Lung microvascular endothelial cell (primary cell): ENCODE measurements around the gene CLMN. TPM values are rescaled to one million over a fixed set of nuclear protein-coding genes. Genes with fewer than 3 reads are reported as not detected.

ENCODE experiments used
- DNase-seq, 2 donors: peaks; one replicate each; pipeline versions ENCODE4 v3.0.0 to v3.0.0-alpha.2; 2010; ENCODE audit warnings: low read depth in 2 of 2
- total RNA-seq: library from RNA; depleted of rRNA; stranded (reverse); fragments of >200 nt; gene quantifications from 2 replicates; pipeline ENCODE4 v1.2.1, GENCODE V29; 2014

Gene CLMN
- 0.20 and 0.65 TPM in 2 replicates for total RNA-seq

GRCh38 chr14:95319312-95320077 is at the start of gene CLMN:
TSS of gene CLMN (minus strand) at chr14:95319908. CDS start at chr14:95319792, 116 bp downstream.
- DNase-seq, result peak; percentile 30 to 48

GRCh38 chr14:95365401-95365800 is 45.7 kb upstream of the CLMN start:
- DNase-seq, result no peak

- no peak for DNase-seq
These were observed 44.9 kb upstream of the CLMN start for GRCh38 chr14:95364481-95365209.

- DNase-seq, result no peak
These were observed 43.8 kb upstream of the CLMN start for GRCh38 chr14:95363468-95363954.

GRCh38 chr14:95362138-95362494 is 42.4 kb upstream of the CLMN start:
- DNase-seq, result no peak

GRCh38 chr14:95361373-95362137 is 41.8 kb upstream of the CLMN start:
- peak; percentile 45 to 54 for DNase-seq

- DNase-seq, result no peak
These were observed 41.1 kb upstream of the CLMN start for GRCh38 chr14:95360828-95361227.

- DNase-seq, result peak; percentile 3 to 29
These were observed 40.5 kb upstream of the CLMN start for GRCh38 chr14:95359994-95360826.

GRCh38 chr14:95356245-95356869 is 36.6 kb upstream of the CLMN start:
- no peak for DNase-seq

GRCh38 chr14:95355422-95355821 is 35.7 kb upstream of the CLMN start:
- DNase-seq, result no peak

GRCh38 chr14:95354834-95355233 is 35.1 kb upstream of the CLMN start:
- DNase-seq, result no peak

- DNase-seq, result no peak
These were observed 34.0 kb upstream of the CLMN start for GRCh38 chr14:95353664-95354063.

GRCh38 chr14:95353007-95353406 is 33.3 kb upstream of the CLMN start:
- DNase-seq, result no peak

- no peak for DNase-seq
These were observed 32.8 kb upstream of the CLMN start for GRCh38 chr14:95352481-95352880.

GRCh38 chr14:95349241-95349640 is 29.5 kb upstream of the CLMN start:
- DNase-seq, result no peak

GRCh38 chr14:95348395-95349080 is 28.8 kb upstream of the CLMN start:
- no peak for DNase-seq

- DNase-seq, result no peak
These were observed 27.1 kb upstream of the CLMN start for GRCh38 chr14:95346820-95347219.

GRCh38 chr14:95346266-95346665 is 26.6 kb upstream of the CLMN start:
- no peak for DNase-seq

- no peak for DNase-seq
These were observed 25.3 kb upstream of the CLMN start for GRCh38 chr14:95345032-95345431.

GRCh38 chr14:95344536-95344935 is 24.8 kb upstream of the CLMN start:
- DNase-seq, result no peak
